PC-9 (cell line): ENCODE data around the gene SLC16A8. TPM values are rescaled to one million over a fixed set of nuclear protein-coding genes. Genes with fewer than 3 reads are reported as not detected.

ENCODE experiments used
- BruUV-seq: library from RNA; stranded (reverse); fragments of 400-500 nt; replicated peaks from 2 replicates; lab custom pipeline; 2021; lab: Mats Ljungman, UMichigan
- CTCF ChIA-PET: fragments of 300-600 bp; sonication (Branson Sonifier 250); formaldehyde crosslinking; loops from one replicate; lab custom pipeline; 2022; ENCODE audit warnings: antibody characterized with exemption; lab: Charles Lee
- POLR2A ChIA-PET: fragments of 300-600 bp; sonication (Branson Sonifier 250); formaldehyde crosslinking; loops from one replicate; lab custom pipeline; 2022; ENCODE audit warnings: antibody characterized with exemption; ENCODE audit not compliant: unreplicated experiment; lab: Charles Lee
- DNase-seq, 2 experiments: peaks; one replicate each; pipeline versions ENCODE4 v3.0.0 to v3.0.0-alpha.2; 2015 to 2022; ENCODE audit warnings: mixed read lengths in 1 of 2
- H2AFZ ChIP-seq: fragments of 200-600 bp; sonication (generic); 2 replicates; pipeline ENCODE4 v1.8.1; 2017; ENCODE audit warnings: antibody characterized with exemption
- H3F3A ChIP-seq: fragments of 200-600 bp; sonication (generic); 2 replicates; pipeline ENCODE4 v1.8.1; 2017; ENCODE audit warnings: antibody characterized with exemption, mild to moderate bottlenecking, low read depth; ENCODE audit not compliant: insufficient read depth
- H3K27ac ChIP-seq: fragments of 200-600 bp; sonication (generic); 2 replicates; pipeline ENCODE4 v1.6.1; 2016; ENCODE audit warnings: mixed run types
- H3K27me3 ChIP-seq: fragments of 200-600 bp; sonication (generic); 2 replicates; pipeline ENCODE4 v1.6.1; 2016; ENCODE audit warnings: low read depth, mixed run types; ENCODE audit not compliant: insufficient read depth
- H3K36me3 ChIP-seq: fragments of 200-600 bp; sonication (generic); 2 replicates; pipeline ENCODE4 v1.6.1; 2016; ENCODE audit warnings: low read depth, mixed run types
- H3K4me1 ChIP-seq: fragments of 200-600 bp; sonication (generic); replicated peaks from 2 replicates; pipeline ENCODE4 v1.6.1; 2016; ENCODE audit warnings: mixed run types; ENCODE audit not compliant: insufficient read depth
- H3K4me2 ChIP-seq: fragments of 200-600 bp; sonication (generic); 2 replicates; pipeline ENCODE4 v1.6.1; 2017; ENCODE audit warnings: mixed run types
- H3K4me3 ChIP-seq: fragments of 200-600 bp; sonication (generic); 2 replicates; pipeline ENCODE4 v1.6.1; 2016; ENCODE audit warnings: mixed run types
- H3K79me2 ChIP-seq: fragments of 200-600 bp; sonication (generic); 2 replicates; pipeline ENCODE4 v1.6.1; 2017; ENCODE audit warnings: low read depth, mixed run types
- H3K9me2 ChIP-seq: fragments of 200-600 bp; sonication (generic); 2 replicates; pipeline ENCODE4 v1.8.1; 2017; ENCODE audit warnings: mild to moderate bottlenecking; ENCODE audit not compliant: insufficient read depth
- H3K9me3 ChIP-seq: fragments of 200-600 bp; sonication (generic); 2 replicates; pipeline ENCODE4 v1.8.1; 2016; ENCODE audit warnings: low read depth; ENCODE audit not compliant: insufficient read depth
- H4K20me1 ChIP-seq: fragments of 200-600 bp; sonication (generic); 2 replicates; pipeline ENCODE4 v1.8.1; 2017; ENCODE audit not compliant: insufficient read depth
- CTCF ChIP-seq: fragments of 200-600 bp; sonication (generic); conservative IDR thresholded peaks from 2 replicates; pipeline ENCODE4 v1.6.1; 2017; ENCODE audit warnings: mixed run types, antibody characterized with exemption, mild to moderate bottlenecking, moderate library complexity
- EZH2 ChIP-seq: fragments of 200-600 bp; sonication (generic); IDR thresholded peaks from 2 replicates; pipeline ENCODE4 v1.8.0; 2017; ENCODE audit warnings: antibody characterized with exemption, low read depth
- intact Hi-C: fragments of 100-400 bp; cut with micrococcal nuclease; formaldehyde crosslinking; loops from one replicate; pipeline ENCODE4 v1.10.0; 2022; ENCODE audit not compliant: unreplicated experiment
- total RNA-seq: library from RNA; stranded (reverse); gene quantifications from 2 replicates; pipeline ENCODE4 v1.2.3, GENCODE V29; 2021

Gene SLC16A8
- total RNA-seq, 1 experiment from 2014 or later: not detected

- H3K79me2 ChIP-seq: no peaks in the 10 kb centered on the region
- no TSS peak for BruUV-seq
- 0 out of 2 replicates have a peak, but pooled peaks cover 10% of the 10 kb centered on the region for H3F3A ChIP-seq
- H3K27ac ChIP-seq: no peak overlapping the region
- no peaks in the 10 kb centered on the region for H4K20me1 ChIP-seq
- TF ChIP-seq EZH2 (no peak), CTCF (no peak)
- no peaks in the 10 kb centered on the region for H3K9me3 ChIP-seq
- no peaks in the 10 kb centered on the region for H3K4me1 ChIP-seq
- no peak overlapping the region for H3K4me2 ChIP-seq
- DNase-seq: no peak
- no peaks in the 10 kb centered on the region for H3K9me2 ChIP-seq
- H2AFZ ChIP-seq: no peak overlapping the region
- no peaks in the 10 kb centered on the region for H3K27me3 ChIP-seq
- POLR2A ChIA-PET: no interaction called here
- H3K36me3 ChIP-seq: no peaks in the 10 kb centered on the region
- CTCF ChIA-PET: interaction anchor here (1.2 kb wide), 1 partner anchor 120 kb away, joined by 4 read pairs; no protein-coding TSS in a partner anchor
- no peak overlapping the region for H3K4me3 ChIP-seq
- intact Hi-C loops: no loop called here
Observed at GRCh38 chr22:38098410-38099249, 14.6 kb upstream of the SLC16A8 start.

GRCh38 chr22:38097557-38098409 is 13.8 kb upstream of the SLC16A8 start:
- TF ChIP-seq EZH2 (no peak), CTCF (no peak)
- no peak overlapping the region for H3K4me3 ChIP-seq
- peaks cover 11% of the 10 kb centered on the region; the same call in 1 of the 2 replicates for H3F3A ChIP-seq
- H3K27ac ChIP-seq: no peak overlapping the region
- H2AFZ ChIP-seq: no peak overlapping the region
- intact Hi-C loops: no loop called here
- H3K79me2 ChIP-seq: no peaks in the 10 kb centered on the region
- no peaks in the 10 kb centered on the region for H3K36me3 ChIP-seq
- ChIA-PET CTCF (no interaction called here), POLR2A (no interaction called here)
- BruUV-seq: no TSS peak
- no peaks in the 10 kb centered on the region for H3K9me3 ChIP-seq
- no peak overlapping the region for H3K4me2 ChIP-seq
- H4K20me1 ChIP-seq: no peaks in the 10 kb centered on the region
- DNase-seq: no peak
- no peaks in the 10 kb centered on the region for H3K9me2 ChIP-seq
- H3K27me3 ChIP-seq: no peaks in the 10 kb centered on the region
- no peaks in the 10 kb centered on the region for H3K4me1 ChIP-seq

GRCh38 chr22:38097058-38097457 is 13.1 kb upstream of the SLC16A8 start:
- Histone ChIP-seq H3K27ac (no peak overlapping the region), H3K4me2 (no peak overlapping the region), H3F3A (peaks cover 9% of the 10 kb centered on the region; the same call in 1 of the 2 replicates), H3K4me1 (no peaks in the 10 kb centered on the region), H2AFZ (no peak overlapping the region), H3K79me2 (no peaks in the 10 kb centered on the region), H3K9me2 (no peaks in the 10 kb centered on the region), H4K20me1 (no peaks in the 10 kb centered on the region), H3K27me3 (no peaks in the 10 kb centered on the region), H3K9me3 (no peaks in the 10 kb centered on the region), H3K4me3 (no peak overlapping the region), H3K36me3 (no peaks in the 10 kb centered on the region)
- no peak for DNase-seq
- intact Hi-C loops: no loop called here
- BruUV-seq: no TSS peak
- CTCF ChIA-PET: no interaction called here
- POLR2A ChIA-PET: no interaction called here
- TF ChIP-seq CTCF (no peak), EZH2 (no peak)
